Activated T-helper 1 cell treated with Interleukin-2 at 50 U/mL for 16 hours (primary cell): ENCODE measurements around the gene HNRNPA0.
"Not testable (repeated sequence)": the region's sequence is repeated elsewhere in the genome, so short reads cannot be mapped to it uniquely, and the experiment has no call there.

Source experiments
- DNase-seq: peaks from one replicate; pipeline ENCODE4 v3.0.0-alpha.2; 2020; ENCODE audit warnings: low read depth

The HNRNPA0 gene

GRCh38 chr5:137754188-137754960 lies at the start of gene HNRNPA0:
Gene HNRNPA0 (minus strand): TSS chr5:137754363. CDS start chr5:137754066, 297 bp downstream.
- DNase-seq: peak; percentile 96

- no peak for DNase-seq
These were observed 48.4 kb upstream of the HNRNPA0 start for GRCh38 chr5:137802282-137803210.

- DNase-seq: no peak
These were observed 46.7 kb upstream of the HNRNPA0 start for GRCh38 chr5:137800700-137801411.

- DNase-seq: no peak
These were observed 42.1 kb upstream of the HNRNPA0 start for GRCh38 chr5:137796279-137796678.

GRCh38 chr5:137794863-137795262 lies 40.7 kb upstream of the HNRNPA0 start:
- DNase-seq: no peak

GRCh38 chr5:137792303-137792702 lies 38.1 kb upstream of the HNRNPA0 start:
- no peak for DNase-seq

- no peak for DNase-seq
These were observed 37.6 kb upstream of the HNRNPA0 start for GRCh38 chr5:137791799-137792198.

- DNase-seq: no peak
These were observed 37.2 kb upstream of the HNRNPA0 start for GRCh38 chr5:137791387-137791786.

- DNase-seq: not testable (repeated sequence)
These were observed 34.4 kb upstream of the HNRNPA0 start for GRCh38 chr5:137788560-137788959.

GRCh38 chr5:137782984-137783536 lies 28.9 kb upstream of the HNRNPA0 start:
- DNase-seq: no peak

- no peak for DNase-seq
These were observed 27.9 kb upstream of the HNRNPA0 start for GRCh38 chr5:137782055-137782454.

GRCh38 chr5:137778772-137779564 lies 24.8 kb upstream of the HNRNPA0 start:
- no peak for DNase-seq

- DNase-seq: not testable (repeated sequence)
These were observed 13.8 kb upstream of the HNRNPA0 start for GRCh38 chr5:137767937-137768336.

GRCh38 chr5:137761566-137761965 lies 7.4 kb upstream of the HNRNPA0 start:
- DNase-seq: no peak

GRCh38 chr5:137760719-137761516 lies 6.8 kb upstream of the HNRNPA0 start:
- no peak for DNase-seq

GRCh38 chr5:137760294-137760693 lies 6.1 kb upstream of the HNRNPA0 start:
- DNase-seq: no peak

- no peak for DNase-seq
These were observed 4.6 kb upstream of the HNRNPA0 start for GRCh38 chr5:137758715-137759306.

GRCh38 chr5:137758121-137758520 lies 4.0 kb upstream of the HNRNPA0 start:
- no peak for DNase-seq

GRCh38 chr5:137757634-137758033 lies 3.5 kb upstream of the HNRNPA0 start:
- DNase-seq: no peak
